Muscle layer of colon (tissue), 2 donors: ENCODE data around the gene SYNE1.

ENCODE experiments used
- H3K27ac ChIP-seq: one replicate; pipeline ENCODE4 v1.7.0; 2013; ENCODE audit warnings: low read depth, mild to moderate bottlenecking, low read length, moderate library complexity
- H3K27me3 ChIP-seq, 2 donors: one replicate each; pipeline ENCODE4 v1.7.0; 2013; ENCODE audit warnings: low read length in 2 of 2, mild to moderate bottlenecking in 2 of 2; ENCODE audit not compliant: insufficient read depth in 2 of 2, control insufficient read depth in 1 of 2
- H3K36me3 ChIP-seq: one replicate; pipeline ENCODE4 v1.7.0; 2013; ENCODE audit warnings: mild to moderate bottlenecking, low read length; ENCODE audit not compliant: insufficient read depth
- H3K4me1 ChIP-seq: one replicate; pipeline ENCODE4 v1.7.0; 2013; ENCODE audit warnings: mild to moderate bottlenecking, low read length; ENCODE audit not compliant: insufficient read depth
- H3K4me3 ChIP-seq, 2 donors: one replicate each; pipeline ENCODE4 v1.7.0; 2013; ENCODE audit warnings: low read length in 2 of 2, low read depth in 1 of 2, mild to moderate bottlenecking in 1 of 2, moderate library complexity in 1 of 2
- H3K9ac ChIP-seq: one replicate; pipeline ENCODE4 v1.7.0; 2013; ENCODE audit warnings: low read length
- H3K9me3 ChIP-seq: one replicate; pipeline ENCODE4 v1.7.0; 2013; ENCODE audit warnings: mild to moderate bottlenecking, low read length
- donor health status: abdominal sarcoma.
- donor health status: Adenocarcinoma of cecum.

The SYNE1 gene

DNA sequence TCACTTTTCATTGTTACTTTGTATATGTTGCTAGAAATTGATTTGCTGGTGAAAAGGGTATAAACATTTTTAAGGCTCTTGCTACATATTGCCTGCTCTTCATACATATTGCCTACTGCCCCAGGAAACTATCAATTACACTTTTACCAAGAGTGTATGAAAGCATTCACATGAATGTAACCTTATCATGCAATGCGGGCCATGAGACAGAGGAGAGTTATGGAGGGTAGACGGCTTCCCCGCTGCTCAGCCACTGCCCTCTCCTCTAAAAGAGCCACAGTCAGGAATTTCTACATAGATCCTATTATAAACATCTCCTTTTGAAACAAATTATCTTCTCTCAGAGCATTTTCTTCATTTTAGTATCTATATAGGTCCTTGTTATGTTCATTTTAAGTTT lies 565.3 kb downstream of the SYNE1 start:
- H3K36me3 ChIP-seq, result no peaks in the 10 kb centered on the region
- H3K9me3 ChIP-seq, result no peaks in the 10 kb centered on the region
- H3K4me3 ChIP-seq, result no peak overlapping the region
- no peaks in the 10 kb centered on the region for H3K4me1 ChIP-seq
- H3K27ac ChIP-seq, result no peak overlapping the region
- no peaks in the 10 kb centered on the region for H3K27me3 ChIP-seq
- H3K9ac ChIP-seq, result no peak overlapping the region
